NCI-H524 treated with DMSO at 0.1 percent for 48 hours (cell line): Measurements from ENCODE around the gene LSM3.

Experiments
- DNase-seq: peaks from one replicate; lab custom pipeline; 2025; lab: John Stamatoyannopoulos, UW

The LSM3 gene

GRCh38 chr3:14143271-14144225 is 35.1 kb upstream of the LSM3 start:
- DNase-seq = no peak

DNA sequence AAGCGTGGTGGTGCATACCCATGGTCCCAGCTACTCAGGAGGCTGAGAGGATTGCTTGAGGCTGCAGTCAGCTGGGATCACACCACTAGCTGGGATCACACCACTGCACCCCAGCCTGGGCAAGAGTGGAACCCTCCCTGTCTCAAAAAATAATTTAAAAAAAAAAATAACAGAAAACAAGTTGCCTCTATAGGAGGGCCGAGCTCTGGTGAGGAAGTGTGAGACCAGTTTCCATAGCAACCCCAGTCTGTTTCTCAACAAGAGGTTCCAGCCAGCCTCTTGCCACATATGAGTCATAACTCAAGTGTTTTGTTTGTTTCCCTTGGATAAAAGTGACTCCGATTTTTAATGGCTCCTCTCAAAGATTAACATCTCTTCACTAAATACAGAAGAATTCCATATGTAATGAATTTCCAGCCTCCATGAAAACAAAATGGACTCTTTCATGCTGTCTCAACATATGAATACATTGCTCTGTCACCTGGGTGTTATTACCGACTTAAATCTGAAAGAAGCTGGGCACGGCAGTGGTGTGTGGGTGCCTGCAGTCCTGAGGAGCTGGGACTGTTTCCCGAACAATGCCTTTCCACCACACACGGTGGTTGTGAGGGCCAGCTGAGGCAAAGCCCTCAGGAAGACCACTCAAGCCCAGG is 34.1 kb upstream of the LSM3 start:
- no peak for DNase-seq

DNA sequence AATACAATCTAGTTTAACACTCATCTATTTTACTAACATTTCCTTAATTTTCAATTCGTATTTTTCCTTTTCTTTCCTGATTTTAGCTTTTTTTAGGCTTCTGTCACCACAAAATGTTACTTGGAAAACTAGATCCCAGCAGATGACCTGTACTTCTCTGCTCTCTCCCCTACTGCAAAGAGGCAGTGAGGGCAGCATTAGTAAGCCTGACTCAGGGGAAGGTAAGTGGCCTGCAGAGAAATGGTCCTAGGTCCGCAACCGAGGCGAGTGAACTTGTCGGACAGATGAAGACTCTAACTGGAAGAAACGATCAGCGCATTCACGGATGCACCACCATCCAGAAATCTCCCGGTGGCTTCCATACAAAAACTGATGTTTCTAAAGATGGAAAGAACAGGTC is 33.4 kb upstream of the LSM3 start:
- DNase-seq = no peak

DNA sequence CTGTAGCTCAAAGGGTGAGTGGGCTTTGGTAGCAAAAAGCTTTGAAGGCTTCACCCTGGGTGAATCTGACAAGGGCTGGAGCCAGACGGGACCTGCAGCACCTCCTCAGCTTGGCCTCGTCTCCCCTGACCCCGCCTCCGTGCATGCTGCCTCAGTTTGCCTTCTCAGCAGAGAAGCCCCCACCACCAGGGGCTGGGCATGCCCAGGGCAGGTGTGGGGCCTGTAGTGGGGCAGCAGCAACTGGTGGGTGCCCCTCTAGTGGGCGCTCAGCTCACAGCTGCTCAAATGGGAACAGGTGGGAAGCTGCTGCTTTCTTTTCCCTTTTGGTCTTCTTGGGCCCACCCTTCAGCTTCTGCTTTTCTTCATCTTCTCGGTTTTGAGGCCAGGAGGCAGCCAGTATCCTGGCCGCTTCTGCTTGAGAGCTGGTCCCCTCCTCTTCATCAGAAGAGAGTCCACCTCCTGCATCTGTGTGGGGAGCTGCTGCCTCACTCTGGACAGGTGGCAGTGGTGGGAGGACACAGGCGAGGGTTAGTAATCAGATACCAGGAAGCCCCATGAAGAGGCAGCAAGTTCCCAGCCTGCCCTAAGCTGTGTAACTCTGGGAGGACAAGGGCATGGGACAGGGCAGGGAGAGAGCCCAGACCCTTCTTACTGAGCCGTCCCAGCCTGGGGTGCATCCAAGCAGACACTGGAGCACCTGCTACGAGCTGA is 32.8 kb upstream of the LSM3 start:
- no peak for DNase-seq

GRCh38 chr3:14146381-14147065 is 32.1 kb upstream of the LSM3 start:
- no peak for DNase-seq

- DNase-seq = no peak
Observed at GRCh38 chr3:14147066-14147435, 31.6 kb upstream of the LSM3 start.

DNA sequence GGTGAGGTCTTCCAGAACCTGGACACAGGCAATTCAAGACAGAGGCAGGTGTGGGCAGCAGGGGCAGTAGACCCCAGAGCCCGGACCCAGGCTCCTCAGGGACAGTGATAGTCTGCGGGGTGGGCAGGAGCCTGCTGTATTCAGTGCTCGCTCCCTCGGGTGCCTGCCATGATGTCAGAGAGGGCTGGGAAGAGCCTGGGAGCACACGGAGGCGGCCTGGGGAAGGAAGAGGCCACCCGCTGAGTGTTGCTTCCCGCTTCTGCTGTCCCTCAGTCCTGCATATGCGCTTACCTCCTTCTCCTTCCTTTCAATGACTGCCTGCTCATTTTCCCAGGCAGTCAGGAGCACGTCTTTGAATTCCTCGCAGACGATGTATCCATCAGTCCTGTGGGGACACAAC is 31.0 kb upstream of the LSM3 start:
- no peak for DNase-seq

DNA sequence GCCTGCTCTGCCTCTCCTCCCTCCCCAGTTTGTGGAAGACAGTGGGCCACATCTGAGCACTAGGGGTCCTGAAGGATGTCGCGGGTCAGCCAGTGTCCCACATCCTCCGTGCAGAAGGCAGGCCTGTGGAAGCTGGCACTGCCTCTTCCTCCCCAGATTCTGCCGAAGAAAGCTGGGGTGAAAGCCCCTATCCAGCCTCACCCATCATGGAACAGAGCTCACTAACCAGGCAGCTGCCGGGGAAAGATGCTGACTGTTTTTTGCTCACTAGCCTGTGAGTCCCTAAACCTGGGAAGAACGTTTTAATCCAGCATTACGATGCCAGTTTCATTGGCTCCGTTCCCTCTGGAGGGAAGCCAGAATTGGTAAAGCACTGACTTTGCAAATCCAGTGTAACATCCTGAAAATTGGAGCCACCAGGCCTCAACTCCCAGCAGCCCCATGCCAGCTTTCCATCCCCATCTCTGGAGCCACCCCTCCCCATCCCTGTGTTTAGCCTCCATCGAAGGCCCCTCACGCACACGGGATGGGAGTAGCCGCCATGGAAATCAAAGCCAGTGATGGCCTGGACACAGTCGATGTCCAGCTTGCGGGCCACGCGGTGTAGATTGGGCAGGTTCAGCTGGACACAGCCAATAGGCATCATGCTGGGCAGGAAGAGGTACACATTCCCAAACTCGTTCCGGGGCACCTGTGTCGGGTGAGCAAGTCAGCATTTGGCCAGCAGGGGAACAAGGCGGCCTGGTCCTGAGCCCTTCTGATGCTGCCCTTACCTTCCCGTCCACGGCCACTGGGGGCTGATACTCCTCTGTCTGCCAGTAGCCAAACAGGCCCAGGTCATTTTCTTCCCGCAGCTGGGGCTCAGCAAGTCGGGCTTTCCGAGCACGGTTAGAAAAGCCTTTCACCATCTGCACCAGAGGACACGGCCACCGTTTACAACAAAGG is 30.3 kb upstream of the LSM3 start:
- DNase-seq = no peak

DNA sequence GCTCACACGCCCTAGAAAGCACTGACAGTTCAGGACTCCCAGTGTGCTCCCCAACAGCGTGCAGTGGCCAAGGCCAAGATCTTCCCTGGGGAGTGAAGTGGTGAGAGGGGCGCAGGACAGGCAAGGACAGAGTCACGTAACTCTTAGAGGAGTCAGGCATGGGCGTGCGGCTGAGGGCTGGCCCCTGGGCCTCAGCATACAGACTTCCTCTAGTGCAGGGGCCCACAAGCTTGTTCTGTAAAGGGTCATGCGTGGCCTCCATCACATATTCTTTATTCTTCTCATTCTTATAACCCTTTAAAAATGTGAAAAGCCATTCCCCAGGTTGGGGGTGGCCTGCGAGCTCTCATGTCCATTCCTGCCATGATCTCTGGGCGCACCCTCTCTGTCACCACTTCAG is 28.5 kb upstream of the LSM3 start:
- DNase-seq = no peak

GRCh38 chr3:14150491-14151230 is 28.0 kb upstream of the LSM3 start:
- no peak for DNase-seq

DNA sequence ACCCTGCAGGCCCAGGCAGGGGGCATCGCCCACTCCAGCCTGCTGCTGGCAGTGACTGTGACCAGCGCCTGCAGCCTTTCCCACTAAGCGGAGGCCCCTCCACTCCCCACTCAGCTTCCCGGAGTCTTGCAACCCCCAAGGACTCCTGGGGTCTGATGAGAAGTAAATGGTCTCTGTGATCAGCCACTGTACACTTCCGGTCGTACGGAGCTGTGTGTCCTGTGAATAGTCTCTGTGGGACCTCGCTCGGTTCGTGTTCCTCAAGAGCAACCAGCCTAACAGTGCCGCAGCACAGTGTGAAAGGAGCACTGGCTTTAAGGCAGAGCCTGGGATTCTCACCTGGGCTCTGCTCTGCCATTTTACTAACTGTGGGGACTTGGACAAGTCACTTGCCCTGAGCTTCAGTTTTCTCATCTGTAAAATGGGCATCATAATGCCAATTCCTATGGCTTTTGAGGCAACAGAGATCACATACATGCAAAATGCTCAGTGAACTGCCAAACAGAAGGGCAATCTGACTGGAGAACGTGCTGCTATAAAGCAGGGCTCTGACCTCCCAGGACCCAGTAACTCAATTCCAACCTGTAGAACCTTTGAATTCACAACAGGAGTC is 27.0 kb upstream of the LSM3 start:
- DNase-seq = no peak

GRCh38 chr3:14152233-14152962 is 26.2 kb upstream of the LSM3 start:
- no peak for DNase-seq

DNA sequence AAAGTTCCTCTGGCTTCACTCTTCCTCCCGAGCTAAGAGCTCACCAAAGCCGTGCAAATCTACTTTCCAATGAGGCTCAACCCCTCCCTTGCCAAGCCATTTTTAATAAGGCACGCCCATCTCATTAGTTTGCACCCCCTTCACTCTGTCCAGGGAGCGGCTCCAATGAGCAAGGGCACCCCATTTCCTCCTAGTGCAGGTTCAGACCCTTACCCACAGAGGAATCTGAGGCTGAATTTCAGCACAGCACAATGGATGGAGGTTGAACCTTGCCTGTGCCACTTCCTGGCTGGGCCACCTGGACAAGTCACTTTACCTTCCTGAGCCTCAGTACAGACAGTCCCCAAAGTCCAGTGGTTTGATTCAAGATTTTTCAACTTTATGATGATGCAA is 25.7 kb upstream of the LSM3 start:
- no peak for DNase-seq

- DNase-seq = no peak
Observed at GRCh38 chr3:14153663-14154062, 25.0 kb upstream of the LSM3 start.

DNA sequence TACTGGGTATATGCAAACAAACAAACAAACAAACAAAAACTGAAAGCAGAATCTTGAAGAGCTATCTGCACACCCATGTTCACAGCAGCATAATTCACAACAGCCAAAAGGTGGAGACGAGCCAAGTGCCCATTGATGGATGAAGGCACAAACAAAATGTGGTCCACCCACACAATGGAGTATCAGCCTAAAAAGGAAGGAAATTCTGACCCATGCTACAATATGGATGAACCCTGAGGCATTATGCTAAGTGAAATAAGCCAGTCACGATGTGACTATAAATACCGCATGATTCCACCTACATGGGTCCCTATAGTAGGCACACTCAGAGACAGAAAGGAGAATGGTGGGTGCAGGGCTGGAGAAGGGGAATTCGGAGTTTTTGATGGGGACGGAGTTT is 24.3 kb upstream of the LSM3 start:
- DNase-seq = no peak

DNA sequence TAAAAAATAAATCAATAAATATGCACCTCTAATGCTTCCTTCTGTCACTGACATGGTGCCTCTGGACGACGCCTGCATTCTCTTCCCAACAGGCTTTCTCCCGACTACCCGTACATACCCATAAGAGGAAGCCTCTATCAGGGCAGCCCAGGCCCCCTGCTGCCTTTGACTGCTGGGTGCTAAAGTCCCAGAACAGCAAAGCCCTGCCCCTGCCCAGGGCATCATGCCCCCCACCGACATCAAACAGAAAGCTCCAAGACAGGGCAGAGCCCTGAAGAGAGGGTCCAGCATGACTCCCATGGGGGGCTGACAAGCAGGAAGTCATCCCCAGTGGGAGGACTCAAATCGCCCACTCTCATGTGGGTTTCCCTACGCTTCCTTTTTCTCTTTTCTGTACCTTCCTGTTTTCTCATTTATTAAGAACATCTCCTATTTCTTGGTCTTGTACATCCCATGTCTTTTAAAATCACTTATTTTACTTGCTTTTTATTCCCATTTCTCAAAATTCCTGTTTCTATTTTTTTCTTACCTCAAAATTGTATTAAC is 23.6 kb upstream of the LSM3 start:
- DNase-seq = no peak

DNA sequence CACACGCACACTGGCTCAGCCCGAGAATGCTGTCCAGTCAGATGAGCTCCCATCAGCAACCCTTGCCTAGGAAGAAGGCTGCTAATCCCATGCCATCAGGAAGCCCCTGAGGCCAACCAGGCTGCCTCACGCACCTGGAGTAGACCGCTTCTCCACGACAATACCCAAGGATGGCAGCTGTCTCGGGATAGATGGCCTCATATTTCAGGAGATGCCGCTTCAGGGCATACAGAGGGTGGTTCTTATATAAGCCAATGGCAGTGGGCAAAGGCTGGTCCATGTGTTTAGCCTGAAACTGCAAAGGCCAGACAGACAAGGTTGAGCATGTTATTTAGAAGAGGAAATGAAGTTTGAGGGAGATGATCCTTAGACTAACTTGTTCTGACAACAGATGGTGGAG is 22.4 kb upstream of the LSM3 start:
- no peak for DNase-seq

- no peak for DNase-seq
Observed at GRCh38 chr3:14156843-14157561, 21.6 kb upstream of the LSM3 start.
